ENCODE measurements around the gene MVD. TPM values are rescaled to one million over a fixed set of nuclear protein-coding genes. Genes with fewer than 3 reads are reported as not detected.

Gene MVD
- total and polyA plus RNA-seq, 4 experiments from 2014 or later: 15.6 to 57.0 (median 35.9) TPM

DNA sequence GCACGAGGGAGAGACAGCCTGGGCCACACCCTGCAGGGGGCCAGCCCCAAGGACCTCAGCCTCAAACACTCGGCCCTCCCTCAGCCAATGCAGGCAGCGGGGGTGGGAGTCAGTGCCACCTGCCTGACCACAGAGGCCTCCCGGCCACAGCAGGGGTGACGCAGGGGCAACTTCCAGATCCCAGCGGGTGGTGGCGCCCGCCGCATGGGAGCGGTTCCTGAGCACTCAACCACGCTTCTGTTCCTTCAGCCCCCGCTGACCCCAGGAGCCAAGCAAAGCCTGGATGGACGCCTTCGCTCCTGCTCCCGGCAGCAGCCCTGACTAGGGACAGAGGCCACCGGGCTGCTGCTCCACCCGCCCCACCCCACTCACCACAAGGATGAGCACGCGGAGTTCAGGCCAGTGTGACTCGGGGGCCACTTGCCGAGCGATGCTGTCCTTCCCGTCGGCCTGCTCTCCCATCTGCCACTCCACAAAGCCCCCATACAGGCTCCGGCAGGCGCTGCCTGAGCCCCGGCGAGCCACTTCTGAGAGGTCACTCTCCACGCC is 7.1 kb downstream of the MVD start:
- Histone ChIP-seq H3K4me1 (ENCODE audit: insufficient read depth, low read length) (peaks cover 13% of the 10 kb centered on the region), H3K27me3 (ENCODE audit: insufficient read depth, low read length) (no peaks in the 10 kb centered on the region), H3K4me3 (ENCODE audit: low read length in 2 of 2) (no peak overlapping the region), H3K36me3 (ENCODE audit: insufficient read depth, low read length) (no peaks in the 10 kb centered on the region), H3K9me3 (ENCODE audit: control insufficient read depth in 1 of 2, low read length in 2 of 2) (no peaks in the 10 kb centered on the region), H3K27ac (ENCODE audit: low read depth, low read length) (no peak overlapping the region)
- H3K36me3 Mint-ChIP-seq: peaks cover 0 to 12% of the 10 kb centered on the region in 2 donors
- H3K4me1 Mint-ChIP-seq: peaks cover 2 to 13% (median 5%) of the 10 kb centered on the region in 4 donors
- ChIA-PET POLR2A (ENCODE audit: partially characterized antibody) (no interaction called here), CTCF (ENCODE audit: partially characterized antibody) (no interaction called here)
- intact Hi-C loops (cut with micrococcal nuclease): no loop called here
- H3K4me3 Mint-ChIP-seq: no peak overlapping the region
- no peaks in the 10 kb centered on the region for H3K27me3 Mint-ChIP-seq
- H3K27ac Mint-ChIP-seq: peak overlapping the region in 1 of 7 donors; percentile 35
- H3K9me3 Mint-ChIP-seq: no peaks in the 10 kb centered on the region
- DNase-seq: no peak

DNA sequence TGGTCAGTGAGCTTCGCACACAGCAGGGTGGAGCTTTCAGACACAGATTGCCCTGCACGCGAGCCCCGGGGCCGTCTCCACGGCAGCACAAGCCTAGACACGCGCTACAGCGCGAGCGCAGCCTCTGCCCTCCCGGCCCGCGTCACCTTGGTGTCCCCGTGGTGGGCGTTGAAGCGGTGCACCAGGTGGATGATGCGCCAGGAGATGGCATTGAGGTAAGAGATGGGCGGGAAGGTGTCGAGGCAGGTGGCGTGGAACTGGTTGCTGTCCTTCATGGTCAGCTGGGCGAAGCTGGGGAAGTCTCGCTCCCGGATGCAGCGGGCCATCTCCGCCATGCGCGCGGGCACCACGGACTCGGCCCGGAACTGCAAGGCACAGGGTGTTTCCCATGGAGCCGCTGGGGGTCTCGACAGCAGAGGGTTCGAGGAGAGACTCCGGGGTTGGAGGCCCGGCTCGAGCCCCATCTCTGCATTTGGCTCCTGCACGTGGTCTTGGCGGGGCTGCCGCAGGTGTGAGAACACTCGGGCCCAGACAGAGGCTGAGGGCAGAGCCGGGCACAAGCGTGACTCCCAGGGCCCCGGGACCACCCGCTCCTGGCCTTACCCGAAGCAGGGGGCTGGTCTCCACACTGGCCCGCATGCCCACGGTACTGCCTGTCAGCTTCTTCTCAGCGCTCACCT is 7.7 kb downstream of the MVD start:
- Mint-ChIP-seq H3K9me3 (no peaks in the 10 kb centered on the region), H3K4me1 (peaks cover 2 to 13% (median 5%) of the 10 kb centered on the region in 4 donors), H3K27me3 (no peaks in the 10 kb centered on the region), H3K27ac (peak overlapping the region in 3 of 7 donors; percentile 37 to 68 (median 60)), H3K36me3 (peaks cover 0 to 14% of the 10 kb centered on the region in 2 donors), H3K4me3 (peak overlapping the region in 1 of 8 donors; percentile 10)
- no peak for DNase-seq
- Histone ChIP-seq H3K27me3 (ENCODE audit: insufficient read depth, low read length) (no peaks in the 10 kb centered on the region), H3K4me1 (ENCODE audit: insufficient read depth, low read length) (peaks cover 13% of the 10 kb centered on the region), H3K36me3 (ENCODE audit: insufficient read depth, low read length) (no peaks in the 10 kb centered on the region), H3K9me3 (ENCODE audit: control insufficient read depth in 1 of 2, low read length in 2 of 2) (no peaks in the 10 kb centered on the region), H3K27ac (ENCODE audit: low read depth, low read length) (no peak overlapping the region), H3K4me3 (ENCODE audit: low read length in 2 of 2) (no peak overlapping the region)
- ChIA-PET POLR2A (ENCODE audit: partially characterized antibody) (no interaction called here), CTCF (ENCODE audit: partially characterized antibody) (no interaction called here)
- intact Hi-C loops (cut with micrococcal nuclease): no loop called here

DNA sequence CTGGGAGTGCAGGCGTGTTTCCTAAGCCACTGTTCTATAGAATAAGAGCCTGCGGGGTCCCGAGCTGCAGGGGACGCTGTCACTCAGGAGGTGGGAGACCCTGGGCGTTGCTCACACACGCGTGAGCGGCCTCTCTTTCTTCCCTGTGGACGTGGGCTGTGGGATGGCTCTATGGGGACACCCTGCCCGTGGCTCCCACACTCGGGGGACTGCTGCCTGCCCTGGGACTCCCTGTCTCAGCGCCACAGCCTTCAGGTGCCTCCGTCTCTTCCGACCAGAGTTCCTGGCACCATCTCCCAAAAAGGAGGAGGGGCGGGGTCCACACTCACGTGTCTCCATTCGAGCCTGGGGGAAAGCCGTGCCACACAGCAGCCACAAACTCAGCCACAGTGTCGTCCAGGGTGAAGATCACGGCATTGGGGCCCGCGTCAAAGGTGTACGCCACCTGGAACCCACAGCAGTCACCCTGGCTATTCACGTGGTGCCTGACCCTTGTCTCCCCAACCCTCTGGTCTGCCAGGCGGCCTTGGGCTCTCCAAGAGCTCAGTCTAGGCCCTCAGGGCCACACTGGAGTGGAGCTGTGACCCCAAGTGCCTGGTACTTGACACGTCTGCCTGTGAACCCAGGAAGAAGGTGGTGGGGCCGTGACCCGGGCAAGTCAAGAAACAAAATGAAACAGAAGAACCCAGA is 8.4 kb downstream of the MVD start:
- DNase-seq: no peak
- no peaks in the 10 kb centered on the region for H3K9me3 Mint-ChIP-seq
- H3K36me3 Mint-ChIP-seq: peaks cover 0 to 15% of the 10 kb centered on the region in 2 donors
- ChIA-PET POLR2A (ENCODE audit: partially characterized antibody) (interaction anchor here (1.0 kb wide), 1 partner anchor 18 kb away, joined by 4 read pairs; no protein-coding TSS in a partner anchor), CTCF (ENCODE audit: partially characterized antibody) (no interaction called here)
- H3K27me3 Mint-ChIP-seq: no peaks in the 10 kb centered on the region
- peak overlapping the region in 3 of 7 donors; percentile 13 to 60 (median 55) for H3K27ac Mint-ChIP-seq
- Histone ChIP-seq H3K36me3 (ENCODE audit: insufficient read depth, low read length) (no peaks in the 10 kb centered on the region), H3K4me1 (ENCODE audit: insufficient read depth, low read length) (peaks cover 19% of the 10 kb centered on the region), H3K27ac (ENCODE audit: low read depth, low read length) (no peak overlapping the region), H3K4me3 (ENCODE audit: low read length in 2 of 2) (no peak overlapping the region), H3K27me3 (ENCODE audit: insufficient read depth, low read length) (no peaks in the 10 kb centered on the region), H3K9me3 (ENCODE audit: control insufficient read depth in 1 of 2, low read length in 2 of 2) (no peaks in the 10 kb centered on the region)
- peaks cover 2 to 19% (median 6%) of the 10 kb centered on the region in 4 donors for H3K4me1 Mint-ChIP-seq
- intact Hi-C loops (cut with micrococcal nuclease): no loop called here
- peak overlapping the region in 1 of 8 donors; percentile 10 for H3K4me3 Mint-ChIP-seq

DNA sequence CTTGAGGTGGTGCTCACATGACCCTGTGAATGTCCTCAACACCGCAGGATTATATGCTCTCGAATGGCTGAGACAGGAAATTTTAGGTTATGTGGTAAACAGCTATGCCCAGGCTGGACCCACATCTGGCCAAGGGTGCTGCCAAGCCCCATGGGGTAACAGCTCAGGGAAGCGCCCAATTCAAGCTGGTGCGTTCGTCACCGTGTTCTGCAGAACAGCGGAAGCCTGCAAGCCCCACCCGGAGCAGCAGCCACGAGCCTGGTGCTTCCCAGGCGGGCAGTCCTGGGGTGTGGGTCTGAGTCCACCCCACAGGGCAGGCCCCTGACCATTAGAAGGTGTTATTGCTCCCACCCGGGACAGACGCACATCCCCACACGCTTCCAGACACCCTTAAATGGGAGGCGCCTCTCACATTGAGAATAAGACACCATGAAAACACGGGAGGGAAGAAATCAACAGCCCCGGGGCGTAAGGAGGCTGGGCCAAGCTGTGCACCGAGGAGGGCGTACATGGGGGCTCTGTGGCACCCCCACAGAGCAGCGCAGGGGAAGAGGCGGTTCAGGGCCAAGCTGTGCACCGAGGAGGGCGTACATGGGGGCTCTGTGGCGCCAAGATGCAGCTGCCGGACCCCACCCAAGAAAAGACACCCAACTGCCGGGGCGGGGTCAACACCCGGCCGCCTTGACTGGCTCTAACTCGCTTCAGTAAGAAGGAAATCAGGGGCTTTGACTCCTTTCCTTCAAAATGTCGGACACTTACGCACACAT is 9.1 kb downstream of the MVD start:
- H3K27ac Mint-ChIP-seq: peak overlapping the region in 6 of 7 donors; percentile 30 to 80 (median 60)
- CTCF ChIA-PET (ENCODE audit: partially characterized antibody): no interaction called here
- H3K9me3 ChIP-seq (ENCODE audit: control insufficient read depth in 1 of 2, low read length in 2 of 2): no peaks in the 10 kb centered on the region
- peaks cover 4% of the 10 kb centered on the region for H3K36me3 ChIP-seq (ENCODE audit: insufficient read depth, low read length)
- no peak overlapping the region for H3K4me3 ChIP-seq (ENCODE audit: low read length in 2 of 2)
- no peaks in the 10 kb centered on the region for H3K27me3 Mint-ChIP-seq
- no peak for DNase-seq
- intact Hi-C loops (cut with micrococcal nuclease): no loop called here
- H3K27ac ChIP-seq (ENCODE audit: low read depth, low read length): no peak overlapping the region
- H3K4me3 Mint-ChIP-seq: no peak overlapping the region
- peaks cover 4 to 18% of the 10 kb centered on the region in 2 donors for H3K36me3 Mint-ChIP-seq
- no peaks in the 10 kb centered on the region for H3K27me3 ChIP-seq (ENCODE audit: insufficient read depth, low read length)
- H3K9me3 Mint-ChIP-seq: no peaks in the 10 kb centered on the region
- peaks cover 7 to 26% (median 12%) of the 10 kb centered on the region in 4 donors for H3K4me1 Mint-ChIP-seq
- POLR2A ChIA-PET (ENCODE audit: partially characterized antibody): interaction anchor here (1.0 to 6.1 kb wide), 3 partner anchors 10 to 48 kb away, joined by 4 to 66 read pairs (median 13); partner anchors contain the start of gene MVD
- peaks cover 25% of the 10 kb centered on the region for H3K4me1 ChIP-seq (ENCODE audit: insufficient read depth, low read length)

DNA sequence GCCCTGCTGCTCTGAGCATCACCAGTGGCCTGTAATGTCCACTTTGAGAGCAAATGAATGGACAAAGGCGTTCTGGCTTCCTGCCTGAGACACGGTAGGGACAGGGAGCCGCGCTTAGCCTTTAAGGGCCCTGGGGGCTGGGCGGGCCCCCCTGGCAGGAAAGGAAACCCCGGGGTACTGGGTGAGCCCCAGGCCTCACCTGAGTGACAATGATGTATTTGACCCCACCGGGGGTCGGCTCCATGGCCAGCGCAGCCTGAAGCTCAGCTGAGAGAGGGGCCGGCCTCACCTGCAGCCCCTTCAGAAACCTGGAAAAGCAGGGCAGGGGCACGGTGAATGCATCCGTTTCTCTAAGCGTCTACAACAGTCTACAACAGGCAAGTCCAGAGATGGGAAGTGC is 9.8 kb downstream of the MVD start:
- H3K27me3 ChIP-seq (ENCODE audit: insufficient read depth, low read length): no peaks in the 10 kb centered on the region
- H3K4me1 ChIP-seq (ENCODE audit: insufficient read depth, low read length): peaks cover 28% of the 10 kb centered on the region
- H3K9me3 ChIP-seq (ENCODE audit: control insufficient read depth in 1 of 2, low read length in 2 of 2): no peaks in the 10 kb centered on the region
- H3K36me3 ChIP-seq (ENCODE audit: insufficient read depth, low read length): peaks cover 4% of the 10 kb centered on the region
- no peaks in the 10 kb centered on the region for H3K9me3 Mint-ChIP-seq
- H3K27me3 Mint-ChIP-seq: no peaks in the 10 kb centered on the region
- peak overlapping the region; percentile 91 for H3K27ac ChIP-seq (ENCODE audit: low read depth, low read length)
- ChIA-PET CTCF (ENCODE audit: partially characterized antibody) (no interaction called here), POLR2A (ENCODE audit: partially characterized antibody) (interaction anchor here (1.4 to 6.1 kb wide), 3 partner anchors 10 to 83 kb away, joined by 6 to 66 read pairs (median 13); partner anchors contain the start of genes MVD and ZC3H18)
- no peak overlapping the region for H3K4me3 ChIP-seq (ENCODE audit: low read length in 2 of 2)
- H3K36me3 Mint-ChIP-seq: peaks cover 4 to 19% of the 10 kb centered on the region in 2 donors
- peak overlapping the region in 1 of 8 donors; percentile 15 for H3K4me3 Mint-ChIP-seq
- intact Hi-C loops (cut with micrococcal nuclease): no loop called here
- no peak for DNase-seq
- peak overlapping the region in 6 of 7 donors; percentile 30 to 80 (median 60) for H3K27ac Mint-ChIP-seq
- H3K4me1 Mint-ChIP-seq: peaks cover 7 to 26% (median 12%) of the 10 kb centered on the region in 4 donors

DNA sequence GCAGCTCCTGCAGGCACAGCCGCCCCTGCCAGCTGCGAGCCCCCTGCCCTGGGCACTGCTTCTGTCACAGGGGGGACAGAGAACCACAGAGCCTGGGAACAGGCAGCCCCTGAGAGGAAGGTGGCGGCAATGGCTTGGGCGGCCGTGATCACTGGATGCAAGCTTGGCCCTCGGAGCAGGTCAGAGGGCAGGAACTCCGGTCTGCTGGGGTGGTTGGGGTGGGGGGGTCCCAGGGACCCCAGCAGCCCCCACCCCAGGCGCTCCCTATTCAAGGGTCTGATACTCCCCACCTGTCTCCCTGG is 10.2 kb downstream of the MVD start:
- Mint-ChIP-seq H3K27ac (peak overlapping the region in 1 of 7 donors; percentile 46), H3K4me1 (peaks cover 7 to 26% (median 12%) of the 10 kb centered on the region in 4 donors), H3K36me3 (peaks cover 4 to 19% of the 10 kb centered on the region in 2 donors), H3K4me3 (peak overlapping the region in 1 of 8 donors; percentile 15), H3K9me3 (no peaks in the 10 kb centered on the region), H3K27me3 (no peaks in the 10 kb centered on the region)
- no peak overlapping the region for H3K4me3 ChIP-seq (ENCODE audit: low read length in 2 of 2)
- no peak for DNase-seq
- intact Hi-C loops (cut with micrococcal nuclease): no loop called here
- CTCF ChIA-PET (ENCODE audit: partially characterized antibody): no interaction called here
- peak overlapping the region; percentile 91 for H3K27ac ChIP-seq (ENCODE audit: low read depth, low read length)
- peaks cover 28% of the 10 kb centered on the region for H3K4me1 ChIP-seq (ENCODE audit: insufficient read depth, low read length)
- POLR2A ChIA-PET (ENCODE audit: partially characterized antibody): interaction anchor here (1.4 to 6.1 kb wide), 3 partner anchors 11 to 82 kb away, joined by 6 to 66 read pairs (median 13); partner anchors contain the start of genes MVD and ZC3H18
- H3K36me3 ChIP-seq (ENCODE audit: insufficient read depth, low read length): peaks cover 4% of the 10 kb centered on the region
- H3K27me3 ChIP-seq (ENCODE audit: insufficient read depth, low read length): no peaks in the 10 kb centered on the region
- H3K9me3 ChIP-seq (ENCODE audit: control insufficient read depth in 1 of 2, low read length in 2 of 2): no peaks in the 10 kb centered on the region
